SH-SY5Y (cell line): ENCODE results near the gene HPN.

ENCODE experiments used
- GATA2 ChIP-seq: IDR thresholded peaks from 2 replicates; pipeline ENCODE4 v1.6.1; 2011; ENCODE audit warnings: mild to moderate bottlenecking, low read depth, low read length
- GATA3 ChIP-seq: IDR thresholded peaks from 2 replicates; pipeline ENCODE4 v1.6.1; 2011; ENCODE audit warnings: low read depth, mild to moderate bottlenecking, low read length, moderate library complexity

DNA sequence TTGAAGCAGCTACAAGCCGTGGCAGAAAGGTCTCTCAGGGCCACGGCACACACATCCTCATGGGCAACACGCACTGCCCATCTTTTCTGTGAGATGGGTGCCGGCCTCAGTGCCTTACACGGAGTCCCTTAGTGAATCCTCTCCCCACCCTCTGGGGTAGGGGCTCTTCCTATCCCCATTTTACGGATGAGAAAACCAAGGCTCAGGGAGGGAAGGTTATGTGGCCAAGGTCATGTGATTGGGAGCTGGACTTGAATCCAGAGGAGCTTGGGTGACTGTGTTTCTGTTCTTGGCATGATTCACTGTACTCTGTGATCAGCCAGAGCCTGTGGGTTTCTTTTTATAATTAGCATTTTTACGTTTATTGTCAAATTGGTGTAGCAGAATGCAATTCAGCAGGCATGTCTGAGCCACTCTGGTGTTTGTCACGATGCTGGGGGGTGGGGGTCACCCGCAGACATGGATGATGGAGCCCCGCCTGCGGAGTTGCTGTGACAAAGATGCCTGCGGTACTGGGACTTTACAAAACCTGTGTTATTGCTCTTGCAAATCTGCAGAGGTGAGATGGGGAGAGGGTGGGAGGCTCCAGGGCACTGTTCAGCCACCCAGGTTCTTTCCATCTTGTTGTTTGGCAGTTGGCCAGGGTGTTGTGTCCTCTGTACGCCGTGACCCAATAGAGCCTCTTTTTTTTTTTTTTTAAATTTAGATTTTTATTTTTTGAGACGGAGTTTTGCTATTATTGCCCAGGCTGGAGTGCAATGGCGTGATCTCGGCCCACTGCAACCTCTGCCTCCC is 6.7 kb upstream of the HPN start:
- no peak for TF ChIP-seq GATA2
- TF ChIP-seq GATA3, result no peak
